Mesenchymal stem cell (in vitro differentiated cells and primary cell): ENCODE data around the gene CKB.

Experiments
- DNase-seq: peaks from one replicate; pipeline ENCODE4 v3.0.0-alpha.2; 2013
- H2AFZ ChIP-seq: one replicate; pipeline ENCODE4 v1.6.1; 2013; ENCODE audit warnings: low read depth, mild to moderate bottlenecking, control low read depth, inconsistent platforms, low read length, moderate library complexity
- H2AK5ac ChIP-seq: 2 replicates; pipeline ENCODE4 v1.6.1; 2013; ENCODE audit warnings: low read length, moderate library complexity, mild to moderate bottlenecking, inconsistent platforms; ENCODE audit not compliant: severe bottlenecking
- H2BK120ac ChIP-seq: one replicate; pipeline ENCODE4 v1.6.1; 2013; ENCODE audit warnings: low read depth, mild to moderate bottlenecking, inconsistent platforms, low read length, moderate library complexity
- H2BK12ac ChIP-seq, 2 experiments: one replicate each; pipeline ENCODE4 v1.6.1; 2013; ENCODE audit warnings: inconsistent platforms in 2 of 2, low read length in 2 of 2, mild to moderate bottlenecking in 2 of 2, moderate library complexity in 2 of 2, control low read depth in 1 of 2
- H2BK15ac ChIP-seq: one replicate; pipeline ENCODE4 v1.6.1; 2013; ENCODE audit warnings: mild to moderate bottlenecking, low read depth, inconsistent platforms; ENCODE audit not compliant: poor library complexity, severe bottlenecking
- H2BK5ac ChIP-seq: 2 replicates; pipeline ENCODE4 v1.6.1; 2013; ENCODE audit warnings: low read depth, mild to moderate bottlenecking, low read length, control low read depth, inconsistent platforms; ENCODE audit not compliant: poor library complexity, severe bottlenecking
- H3K14ac ChIP-seq, 2 experiments: one replicate each; pipeline ENCODE4 v1.6.1; 2013; ENCODE audit warnings: inconsistent platforms in 2 of 2, low read length in 2 of 2, control low read depth in 1 of 2, mild to moderate bottlenecking in 1 of 2, moderate library complexity in 1 of 2
- H3K18ac ChIP-seq, 2 experiments: one replicate each; pipeline ENCODE4 v1.6.1; 2013; ENCODE audit warnings: inconsistent platforms in 2 of 2, low read length in 2 of 2, control low read depth in 1 of 2, low read depth in 1 of 2, mild to moderate bottlenecking in 1 of 2
- H3K23ac ChIP-seq, 2 experiments: one replicate each; pipeline ENCODE4 v1.6.1; 2013; ENCODE audit warnings: inconsistent platforms in 2 of 2, low read length in 2 of 2, mild to moderate bottlenecking in 2 of 2, moderate library complexity in 2 of 2, control low read depth in 1 of 2
- H3K27ac ChIP-seq: 2 replicates; pipeline ENCODE4 v1.5.1; 2013; ENCODE audit warnings: mild to moderate bottlenecking, moderate library complexity, low read length, control low read depth, inconsistent platforms; ENCODE audit not compliant: poor library complexity, severe bottlenecking
- H3K27me3 ChIP-seq, 2 experiments: 2 replicates each; pipeline versions ENCODE4 v1.6.1 to v1.7.0; 2013; ENCODE audit warnings: low read length in 2 of 2, mild to moderate bottlenecking in 2 of 2, moderate library complexity in 2 of 2, control low read depth in 1 of 2, inconsistent platforms in 1 of 2; ENCODE audit not compliant: control insufficient read depth in 1 of 2, insufficient read depth in 1 of 2
- H3K36me3 ChIP-seq, 2 experiments: 2 replicates each; pipeline versions ENCODE4 v1.6.1 to v1.7.0; 2013; ENCODE audit warnings: low read length in 2 of 2, control low read depth in 1 of 2, inconsistent platforms in 1 of 2, low read depth in 1 of 2, mild to moderate bottlenecking in 1 of 2; ENCODE audit not compliant: insufficient read depth in 2 of 2, control insufficient read depth in 1 of 2
- H3K4ac ChIP-seq, 2 experiments: one replicate each; pipeline ENCODE4 v1.6.1; 2013; ENCODE audit warnings: inconsistent platforms in 2 of 2, low read length in 2 of 2, mild to moderate bottlenecking in 2 of 2, moderate library complexity in 2 of 2, control low read depth in 1 of 2, low read depth in 1 of 2
- H3K4me1 ChIP-seq: 2 replicates; pipeline ENCODE4 v1.6.1; 2013; ENCODE audit warnings: low read depth, low read length, control low read depth; ENCODE audit not compliant: control insufficient read depth, insufficient read depth
- H3K4me2 ChIP-seq: 2 replicates; pipeline ENCODE4 v1.6.1; 2013; ENCODE audit warnings: low read length, mild to moderate bottlenecking, inconsistent platforms; ENCODE audit not compliant: poor library complexity, severe bottlenecking
- H3K4me3 ChIP-seq, 2 experiments: 2 replicates each; pipeline versions ENCODE4 v1.5.1 to v1.7.0; 2013; ENCODE audit warnings: low read length in 2 of 2, mild to moderate bottlenecking in 2 of 2, control low read depth in 1 of 2, low read depth in 1 of 2; ENCODE audit not compliant: insufficient read depth in 1 of 2
- H3K79me1 ChIP-seq: replicated peaks from 2 replicates; pipeline ENCODE4 v1.6.1; 2013; ENCODE audit warnings: mild to moderate bottlenecking, control low read depth, low read length, inconsistent platforms; ENCODE audit not compliant: poor library complexity, severe bottlenecking
- H3K9ac ChIP-seq: 2 replicates; pipeline ENCODE4 v1.7.0; 2013; ENCODE audit warnings: mild to moderate bottlenecking, low read length, moderate library complexity
- H3K9me3 ChIP-seq: 2 replicates; pipeline ENCODE4 v1.7.0; 2013; ENCODE audit warnings: mild to moderate bottlenecking, low read length; ENCODE audit not compliant: control insufficient read depth
- H4K8ac ChIP-seq: one replicate; pipeline ENCODE4 v1.6.1; 2013; ENCODE audit warnings: inconsistent platforms, mild to moderate bottlenecking, low read length, moderate library complexity
- H4K91ac ChIP-seq: one replicate; pipeline ENCODE4 v1.6.1; 2013; ENCODE audit warnings: mild to moderate bottlenecking, low read length, inconsistent platforms
- WGBS: methylation state at CpG from one replicate; pipeline ENCODE4 v1.1.7; 2013; ENCODE audit warnings: mixed read lengths; 5-methylcytosine and 5-hydroxymethylcytosine counted together

CKB gene

GRCh38 chr14:103535081-103535890, 12.7 kb upstream of the CKB start:
- no peak for DNase-seq
- no peak overlapping the region for H3K23ac ChIP-seq
- H3K27me3 ChIP-seq = no peaks in the 10 kb centered on the region
- no peak overlapping the region for H3K18ac ChIP-seq
- H4K91ac ChIP-seq = peak overlapping the region; percentile 8
- no peak overlapping the region for H3K4me3 ChIP-seq
- no peak overlapping the region for H2BK5ac ChIP-seq
- H3K14ac ChIP-seq = no peak overlapping the region
- H2AFZ ChIP-seq = no peak overlapping the region
- H3K4ac ChIP-seq = no peak overlapping the region
- H4K8ac ChIP-seq = no peak overlapping the region
- peaks cover 44% of the 10 kb centered on the region for H3K4me1 ChIP-seq
- H2AK5ac ChIP-seq = no peak overlapping the region
- no peaks in the 10 kb centered on the region for H3K9me3 ChIP-seq
- no peak overlapping the region for H2BK120ac ChIP-seq
- no peak overlapping the region for H3K9ac ChIP-seq
- peaks cover 20% of the 10 kb centered on the region for H3K79me1 ChIP-seq
- H2BK15ac ChIP-seq = no peak overlapping the region
- H2BK12ac ChIP-seq = no peak overlapping the region
- peaks cover 18 to 74% of the 10 kb centered on the region in 2 experiments for H3K36me3 ChIP-seq
- no peak overlapping the region for H3K27ac ChIP-seq
- no peak overlapping the region for H3K4me2 ChIP-seq
- 88% methylated on average over 21 of the region's 21 CpGs for WGBS

GRCh38 chr14:103534576-103535061, 12.0 kb upstream of the CKB start:
- Histone ChIP-seq H2AK5ac (no peak overlapping the region), H3K79me1 (peaks cover 25% of the 10 kb centered on the region), H3K4me1 (peaks cover 48% of the 10 kb centered on the region), H3K4ac (no peak overlapping the region), H3K27ac (no peak overlapping the region), H2BK15ac (no peak overlapping the region), H3K9me3 (no peaks in the 10 kb centered on the region), H3K18ac (no peak overlapping the region), H2BK120ac (no peak overlapping the region), H2BK12ac (no peak overlapping the region), H2BK5ac (no peak overlapping the region), H3K23ac (no peak overlapping the region), H2AFZ (no peak overlapping the region), H3K9ac (no peak overlapping the region), H3K4me2 (no peak overlapping the region), H3K36me3 (peaks cover 18 to 75% of the 10 kb centered on the region in 2 experiments), H3K14ac (no peak overlapping the region), H4K8ac (no peak overlapping the region), H3K4me3 (no peak overlapping the region), H4K91ac (no peak overlapping the region), H3K27me3 (no peaks in the 10 kb centered on the region)
- WGBS = 95% methylated on average over 22 of the region's 22 CpGs
- no peak for DNase-seq

GRCh38 chr14:103533999-103534575, 11.5 kb upstream of the CKB start:
- no peak overlapping the region for H2BK12ac ChIP-seq
- no peaks in the 10 kb centered on the region for H3K27me3 ChIP-seq
- no peak overlapping the region for H3K27ac ChIP-seq
- H3K9me3 ChIP-seq = no peaks in the 10 kb centered on the region
- no peak overlapping the region for H2BK120ac ChIP-seq
- H2BK15ac ChIP-seq = no peak overlapping the region
- WGBS = 90% methylated on average over 25 of the region's 25 CpGs
- H3K4me2 ChIP-seq = no peak overlapping the region
- H4K91ac ChIP-seq = no peak overlapping the region
- DNase-seq = no peak
- H2BK5ac ChIP-seq = no peak overlapping the region
- no peak overlapping the region for H4K8ac ChIP-seq
- H3K79me1 ChIP-seq = peaks cover 29% of the 10 kb centered on the region
- H3K23ac ChIP-seq = no peak overlapping the region
- no peak overlapping the region for H3K14ac ChIP-seq
- H3K9ac ChIP-seq = no peak overlapping the region
- H2AK5ac ChIP-seq = no peak overlapping the region
- H3K18ac ChIP-seq = no peak overlapping the region
- no peak overlapping the region for H3K4ac ChIP-seq
- H2AFZ ChIP-seq = no peak overlapping the region
- H3K4me3 ChIP-seq = no peak overlapping the region
- H3K4me1 ChIP-seq = peaks cover 47% of the 10 kb centered on the region
- peaks cover 18 to 75% of the 10 kb centered on the region in 2 experiments for H3K36me3 ChIP-seq

- Histone ChIP-seq H3K23ac (no peak overlapping the region), H2BK12ac (no peak overlapping the region), H2BK5ac (no peak overlapping the region), H3K14ac (no peak overlapping the region), H2BK15ac (no peak overlapping the region), H4K8ac (no peak overlapping the region), H4K91ac (no peak overlapping the region), H2AK5ac (no peak overlapping the region), H3K4me1 (peaks cover 46% of the 10 kb centered on the region), H3K18ac (no peak overlapping the region), H3K4me2 (no peak overlapping the region), H3K27me3 (no peaks in the 10 kb centered on the region), H3K27ac (no peak overlapping the region), H2AFZ (no peak overlapping the region), H3K79me1 (peaks cover 33% of the 10 kb centered on the region), H3K9me3 (no peaks in the 10 kb centered on the region), H3K4me3 (no peak overlapping the region), H3K36me3 (peaks cover 18 to 75% of the 10 kb centered on the region in 2 experiments), H2BK120ac (no peak overlapping the region), H3K9ac (no peak overlapping the region), H3K4ac (no peak overlapping the region)
- DNase-seq = no peak
- 92% methylated on average over 23 of the region's 23 CpGs for WGBS
Measured at GRCh38 chr14:103533137-103533998, 10.7 kb upstream of the CKB start.
